Measurements from ENCODE around the gene MDM2. TPM values are rescaled to one million over a fixed set of nuclear protein-coding genes. Genes with fewer than 3 reads are reported as not detected.

MDM2 gene
- total and polyA plus RNA-seq, 2 experiments from 2014 or later, result 80.4 to 111 TPM

- H2AFZ ChIP-seq, result no peak overlapping the region
- in situ Hi-C loops (cut with MboI), result no loop called here
- H3K9ac ChIP-seq, result no peak overlapping the region
- DNase-seq, result no peak
- H3K27me3 ChIP-seq (replicated peaks; ENCODE audit: insufficient read depth), result no peaks in the 10 kb centered on the region
- H3K9me3 ChIP-seq (ENCODE audit: low read depth), result no peaks in the 10 kb centered on the region
- no peaks in the 10 kb centered on the region for H3K4me1 ChIP-seq (ENCODE audit: insufficient read depth)
- no peaks in the 10 kb centered on the region for H3K9me2 ChIP-seq (ENCODE audit: insufficient read depth)
- 32 to 33% methylated on average over 2 of the region's 2 CpGs for WGBS, 2 experiments (ENCODE audit: low coverage in 1 of 2, low lambda C conversion rate in 2 of 2, missing lambda C conversion rate in 2 of 2)
- no peaks in the 10 kb centered on the region for H4K20me1 ChIP-seq (ENCODE audit: insufficient read depth)
- H3K27ac ChIP-seq, result no peak overlapping the region
- H3K4me2 ChIP-seq (ENCODE audit: unreplicated experiment), result no peak overlapping the region
- TF ChIP-seq EZH2 (IDR thresholded peaks at IDR 0.05; ENCODE audit: insufficient read depth, poor library complexity, severe bottlenecking), result no peak
- TF ChIP-seq EZH2phosphoT487 (IDR thresholded peaks at IDR 0.05; ENCODE audit: insufficient read depth, low read depth), result no peak
- peaks cover 77% of the 10 kb centered on the region for H3K36me3 ChIP-seq (ENCODE audit: low read depth)
- H3K4me3 ChIP-seq, result no peak overlapping the region
- H3F3A ChIP-seq (ENCODE audit: insufficient read depth), result peaks cover 70% of the 10 kb centered on the region
- H3K79me2 ChIP-seq (ENCODE audit: insufficient read depth), result peaks cover 17% of the 10 kb centered on the region
Observed at GRCh38 chr12:68842784-68843567, 35.0 kb downstream of the MDM2 start.

GRCh38 chr12:68844318-68844745, 36.4 kb downstream of the MDM2 start:
- Histone ChIP-seq H3K4me3 (no peak overlapping the region), H3K4me1 (ENCODE audit: insufficient read depth) (no peaks in the 10 kb centered on the region), H3K27me3 (replicated peaks; ENCODE audit: insufficient read depth) (no peaks in the 10 kb centered on the region), H3K9me3 (ENCODE audit: low read depth) (no peaks in the 10 kb centered on the region), H2AFZ (no peak overlapping the region), H3K79me2 (ENCODE audit: insufficient read depth) (peaks cover 11% of the 10 kb centered on the region; the same call in 1 of the 2 replicates), H3K36me3 (ENCODE audit: low read depth) (peaks cover 63% of the 10 kb centered on the region), H4K20me1 (ENCODE audit: insufficient read depth) (no peaks in the 10 kb centered on the region), H3K9me2 (ENCODE audit: insufficient read depth) (no peaks in the 10 kb centered on the region), H3K27ac (no peak overlapping the region), H3F3A (ENCODE audit: insufficient read depth) (peaks cover 70% of the 10 kb centered on the region), H3K4me2 (ENCODE audit: unreplicated experiment) (no peak overlapping the region), H3K9ac (no peak overlapping the region)
- in situ Hi-C loops (cut with MboI), result no loop called here
- WGBS, 2 experiments (ENCODE audit: low coverage in 1 of 2, low lambda C conversion rate in 2 of 2, missing lambda C conversion rate in 2 of 2), result 86 to 90% methylated on average over 4 of the region's 4 CpGs
- no peak for DNase-seq
- no peak for TF ChIP-seq EZH2 (IDR thresholded peaks at IDR 0.05; ENCODE audit: insufficient read depth, poor library complexity, severe bottlenecking)
- no peak for TF ChIP-seq EZH2phosphoT487 (IDR thresholded peaks at IDR 0.05; ENCODE audit: insufficient read depth, low read depth)

GRCh38 chr12:68844788-68845695, 37.1 kb downstream of the MDM2 start:
- in situ Hi-C loops (cut with MboI), result no loop called here
- H3K4me3 ChIP-seq, result no peak overlapping the region
- WGBS, 2 experiments (ENCODE audit: low coverage in 1 of 2, low lambda C conversion rate in 2 of 2, missing lambda C conversion rate in 2 of 2), result 85 to 86% methylated on average over 14 of the region's 14 CpGs
- H3K9me2 ChIP-seq (ENCODE audit: insufficient read depth), result no peaks in the 10 kb centered on the region
- no peak for DNase-seq
- no peaks in the 10 kb centered on the region for H3K27me3 ChIP-seq (replicated peaks; ENCODE audit: insufficient read depth)
- TF ChIP-seq EZH2 (IDR thresholded peaks at IDR 0.05; ENCODE audit: insufficient read depth, poor library complexity, severe bottlenecking) (no peak), EZH2phosphoT487 (IDR thresholded peaks at IDR 0.05; ENCODE audit: insufficient read depth, low read depth) (no peak)
- H3K27ac ChIP-seq, result no peak overlapping the region
- H3K79me2 ChIP-seq (ENCODE audit: insufficient read depth), result peaks cover 11% of the 10 kb centered on the region; the same call in 1 of the 2 replicates
- H3K9me3 ChIP-seq (ENCODE audit: low read depth), result no peaks in the 10 kb centered on the region
- H2AFZ ChIP-seq, result no peak overlapping the region
- peaks cover 70% of the 10 kb centered on the region for H3F3A ChIP-seq (ENCODE audit: insufficient read depth)
- peaks cover 56% of the 10 kb centered on the region for H3K36me3 ChIP-seq (ENCODE audit: low read depth)
- no peaks in the 10 kb centered on the region for H3K4me1 ChIP-seq (ENCODE audit: insufficient read depth)
- H3K4me2 ChIP-seq (ENCODE audit: unreplicated experiment), result no peak overlapping the region
- H4K20me1 ChIP-seq (ENCODE audit: insufficient read depth), result no peaks in the 10 kb centered on the region
- H3K9ac ChIP-seq, result no peak overlapping the region

- Histone ChIP-seq H3K79me2 (ENCODE audit: insufficient read depth) (peaks cover 4% of the 10 kb centered on the region; the same call in 1 of the 2 replicates), H3K9ac (no peak overlapping the region), H3K9me2 (ENCODE audit: insufficient read depth) (no peaks in the 10 kb centered on the region), H3K4me2 (ENCODE audit: unreplicated experiment) (no peak overlapping the region), H3K36me3 (ENCODE audit: low read depth) (peaks cover 41% of the 10 kb centered on the region), H3K9me3 (ENCODE audit: low read depth) (no peaks in the 10 kb centered on the region), H2AFZ (no peak overlapping the region), H3K27ac (no peak overlapping the region), H3K4me3 (no peak overlapping the region), H3K4me1 (ENCODE audit: insufficient read depth) (no peaks in the 10 kb centered on the region), H3K27me3 (replicated peaks; ENCODE audit: insufficient read depth) (no peaks in the 10 kb centered on the region), H3F3A (ENCODE audit: insufficient read depth) (peaks cover 68% of the 10 kb centered on the region), H4K20me1 (ENCODE audit: insufficient read depth) (no peaks in the 10 kb centered on the region)
- TF ChIP-seq EZH2 (IDR thresholded peaks at IDR 0.05; ENCODE audit: insufficient read depth, poor library complexity, severe bottlenecking) (no peak), EZH2phosphoT487 (IDR thresholded peaks at IDR 0.05; ENCODE audit: insufficient read depth, low read depth) (no peak)
- WGBS, 2 experiments (ENCODE audit: low coverage in 1 of 2, low lambda C conversion rate in 2 of 2, missing lambda C conversion rate in 2 of 2), result 77 to 81% methylated on average over 3 of the region's 3 CpGs
- in situ Hi-C loops (cut with MboI), result no loop called here
- no peak for DNase-seq
Observed at GRCh38 chr12:68846811-68847210, 38.8 kb downstream of the MDM2 start.
